NCI-H128 (cell line): ENCODE data around the gene SNRNP25.

Source experiments
- DNase-seq: peaks from one replicate; lab custom pipeline; 2025; ENCODE audit not compliant: unreplicated experiment; lab: John Stamatoyannopoulos, UW

Gene SNRNP25

GRCh38 chr16:62968-63391, 9.4 kb downstream of the SNRNP25 start:
- DNase-seq, result no peak

- no peak for DNase-seq
Measured at GRCh38 chr16:63466-63865, 9.8 kb downstream of the SNRNP25 start.

- DNase-seq, result no peak
Measured at GRCh38 chr16:63998-64913, 10.6 kb downstream of the SNRNP25 start.

- no peak for DNase-seq
Measured at GRCh38 chr16:64914-65255, 11.3 kb downstream of the SNRNP25 start.

GRCh38 chr16:65745-66144, 12.1 kb downstream of the SNRNP25 start:
- DNase-seq, result peak; percentile 49

- DNase-seq, result no peak
Measured at GRCh38 chr16:66309-67182, 12.9 kb downstream of the SNRNP25 start.

- DNase-seq, result no peak
Measured at GRCh38 chr16:67183-67791, 13.7 kb downstream of the SNRNP25 start.

GRCh38 chr16:67884-68789, 14.5 kb downstream of the SNRNP25 start:
- DNase-seq, result no peak

GRCh38 chr16:69181-69580, 15.6 kb downstream of the SNRNP25 start:
- DNase-seq, result no peak

GRCh38 chr16:71210-71539, 17.5 kb downstream of the SNRNP25 start:
- DNase-seq, result no peak

GRCh38 chr16:71540-72401, 18.1 kb downstream of the SNRNP25 start:
- DNase-seq, result no peak

- DNase-seq, result no peak
Measured at GRCh38 chr16:72561-73548, 19.2 kb downstream of the SNRNP25 start, which contains the start of gene RHBDF1. Gene RHBDF1 (minus strand): TSS chr16:72631. CDS start chr16:65015, 7,616 bp downstream.

GRCh38 chr16:74051-74746, 20.6 kb downstream of the SNRNP25 start:
- DNase-seq, result no peak

- DNase-seq, result no peak
Measured at GRCh38 chr16:74747-75334, 21.2 kb downstream of the SNRNP25 start.

- no peak for DNase-seq
Measured at GRCh38 chr16:75580-76501, 22.2 kb downstream of the SNRNP25 start.

GRCh38 chr16:76535-77272, 23.1 kb downstream of the SNRNP25 start:
- DNase-seq, result no peak
